ENCODE results near the gene TLCD3A. TPM values are rescaled to one million over a fixed set of nuclear protein-coding genes. Genes with fewer than 3 reads are reported as not detected.
"Not testable (repeated sequence)": the region's sequence is repeated elsewhere in the genome, so short reads cannot be mapped to it uniquely, and the experiment has no call there.

Gene TLCD3A
- total RNA-seq, 2 donors from 2014 or later: 1.5 to 20.4 TPM

GRCh38 chr17:737561-738113 is 5.2 kb downstream of the TLCD3A start:
- peaks cover 0 to 61% of the 10 kb centered on the region in 2 donors for H3K36me3 Mint-ChIP-seq
- H3K9me3 Mint-ChIP-seq: no peaks in the 10 kb centered on the region
- ATAC-seq: no peak

GRCh38 chr17:740240-741017 is 8.0 kb downstream of the TLCD3A start:
- peak; percentile 90 to 93 for ATAC-seq
- Mint-ChIP-seq H3K36me3 (peaks cover 0 to 59% of the 10 kb centered on the region in 2 donors), H3K9me3 (no peaks in the 10 kb centered on the region), H3K27ac (peak overlapping the region; percentile 69 to 76)
- DNase-seq (ENCODE audit: low spot score in 2 of 2): peak; percentile 28 to 71

More at GRCh38 chr17:737561-738113, 5.2 kb downstream of the TLCD3A start:
- H3K27ac Mint-ChIP-seq: no peak overlapping the region
- no peak for DNase-seq (ENCODE audit: low spot score in 2 of 2)

GRCh38 chr17:742147-742793 is 9.9 kb downstream of the TLCD3A start:
- DNase-seq (ENCODE audit: low spot score in 2 of 2) (no peak), ATAC-seq (no peak)
- Mint-ChIP-seq H3K9me3 (no peaks in the 10 kb centered on the region), H3K27ac (no peak overlapping the region), H3K36me3 (peaks cover 4 to 50% of the 10 kb centered on the region in 2 donors)

- Mint-ChIP-seq H3K9me3 (peaks cover 0 to 3% of the 10 kb centered on the region in 2 donors), H3K27ac (no peak overlapping the region), H3K36me3 (peaks cover 9 to 48% of the 10 kb centered on the region in 2 donors)
- ATAC-seq (no peak), DNase-seq (ENCODE audit: low spot score in 2 of 2) (no peak)
These were observed 10.7 kb downstream of the TLCD3A start for GRCh38 chr17:743139-743538.

- peak overlapping the region in 1 of 2 donors; percentile 55 for H3K27ac Mint-ChIP-seq
- H3K36me3 Mint-ChIP-seq: peaks cover 10 to 57% of the 10 kb centered on the region in 2 donors
- DNase-seq (ENCODE audit: low spot score in 2 of 2): no peak
- peaks cover 0 to 11% of the 10 kb centered on the region in 2 donors for H3K9me3 Mint-ChIP-seq
- no peak for ATAC-seq
These were observed 12.5 kb downstream of the TLCD3A start for GRCh38 chr17:744937-745336.

- peaks cover 10 to 62% of the 10 kb centered on the region in 2 donors for H3K36me3 Mint-ChIP-seq
- H3K9me3 Mint-ChIP-seq: peaks cover 0 to 15% of the 10 kb centered on the region in 2 donors
- DNase-seq (ENCODE audit: low spot score in 2 of 2) (no peak), ATAC-seq (no peak)
- peak overlapping the region in 1 of 2 donors; percentile 72 for H3K27ac Mint-ChIP-seq
These were observed 13.0 kb downstream of the TLCD3A start for GRCh38 chr17:745406-745805.

- Mint-ChIP-seq H3K27ac (no peak overlapping the region), H3K36me3 (peaks cover 13 to 69% of the 10 kb centered on the region in 2 donors), H3K9me3 (peaks cover 0 to 17% of the 10 kb centered on the region in 2 donors)
- DNase-seq (ENCODE audit: low spot score in 2 of 2) (no peak), ATAC-seq (no peak)
These were observed 13.8 kb downstream of the TLCD3A start for GRCh38 chr17:746181-746580.

GRCh38 chr17:746783-747629 is 14.6 kb downstream of the TLCD3A start:
- no peak for ATAC-seq
- Mint-ChIP-seq H3K36me3 (peaks cover 19 to 66% of the 10 kb centered on the region in 2 donors), H3K9me3 (peaks cover 0 to 17% of the 10 kb centered on the region in 2 donors), H3K27ac (no peak overlapping the region)
- no peak for DNase-seq (ENCODE audit: low spot score in 2 of 2)

GRCh38 chr17:748604-749003 is 16.2 kb downstream of the TLCD3A start:
- Mint-ChIP-seq H3K27ac (peak overlapping the region in 1 of 2 donors; percentile 90), H3K36me3 (peaks cover 19 to 53% of the 10 kb centered on the region in 2 donors)
- ATAC-seq: not testable (repeated sequence)

GRCh38 chr17:749359-749758 is 17.0 kb downstream of the TLCD3A start:
- peaks cover 0 to 17% of the 10 kb centered on the region in 2 donors for H3K9me3 Mint-ChIP-seq
- peaks cover 19 to 50% of the 10 kb centered on the region in 2 donors for H3K36me3 Mint-ChIP-seq
- peak overlapping the region; percentile 90 to 96 for H3K27ac Mint-ChIP-seq
- not testable (repeated sequence) for ATAC-seq; DNase-seq (ENCODE audit: low spot score in 2 of 2)

More at GRCh38 chr17:748604-749003, 16.2 kb downstream of the TLCD3A start:
- not testable (repeated sequence) for DNase-seq (ENCODE audit: low spot score in 2 of 2)
- H3K9me3 Mint-ChIP-seq: peaks cover 0 to 17% of the 10 kb centered on the region in 2 donors

GRCh38 chr17:750431-751037 is 18.1 kb downstream of the TLCD3A start:
- peak overlapping the region; percentile 90 to 99 for H3K27ac Mint-ChIP-seq
- peaks cover 18 to 46% of the 10 kb centered on the region in 2 donors for H3K36me3 Mint-ChIP-seq
- no peak for DNase-seq (ENCODE audit: low spot score in 2 of 2)
- H3K9me3 Mint-ChIP-seq: peaks cover 0 to 18% of the 10 kb centered on the region in 2 donors
- no peak for ATAC-seq

- peak; percentile 53 to 57 for ATAC-seq
- Mint-ChIP-seq H3K36me3 (peaks cover 15 to 51% of the 10 kb centered on the region in 2 donors), H3K27ac (peak overlapping the region; percentile 90 to 99), H3K9me3 (peaks cover 0 to 22% of the 10 kb centered on the region in 2 donors)
- peak; percentile 55 to 62 for DNase-seq (ENCODE audit: low spot score in 2 of 2)
These were observed 19.0 kb downstream of the TLCD3A start for GRCh38 chr17:751269-752001.

GRCh38 chr17:752002-752619 is 19.7 kb downstream of the TLCD3A start, which contains the start of gene GEMIN4:
TSS of gene GEMIN4 (minus strand) at chr17:752264. CDS start at chr17:752142, 122 bp downstream.
- DNase-seq (ENCODE audit: low spot score in 2 of 2) (peak; percentile 96 to 100), ATAC-seq (peak; percentile 87 to 89)
- peaks cover 0 to 22% of the 10 kb centered on the region in 2 donors for H3K9me3 Mint-ChIP-seq
- peaks cover 15 to 51% of the 10 kb centered on the region in 2 donors for H3K36me3 Mint-ChIP-seq
- peak within 1 kb of the TSS; percentile 90 to 99 for H3K27ac Mint-ChIP-seq

- ATAC-seq (peak; percentile 1 to 2), DNase-seq (ENCODE audit: low spot score in 2 of 2) (peak in 1 of 2 donors; percentile 20)
- peaks cover 0 to 22% of the 10 kb centered on the region in 2 donors for H3K9me3 Mint-ChIP-seq
- H3K27ac Mint-ChIP-seq: peak overlapping the region; percentile 90 to 98
- H3K36me3 Mint-ChIP-seq: peaks cover 14 to 49% of the 10 kb centered on the region in 2 donors
These were observed 20.3 kb downstream of the TLCD3A start for GRCh38 chr17:752620-753219.

All from activated naive CD4-positive, alpha-beta T cell treated with anti-CD3 and anti-CD28 coated beads, Interleukin-2, amount 50 U/mL, for 72 hours (primary cell).